Activated gamma-delta T cell treated with Interleukin-2 at 50 U/mL for 16 hours (primary cell): ENCODE measurements around the gene CNRIP1.

Experiments used
- DNase-seq: peaks from one replicate; pipeline ENCODE4 v3.0.0-alpha.2; 2020

Gene CNRIP1

GRCh38 chr2:68291314-68291713 is 28.4 kb downstream of the CNRIP1 start:
- no peak for DNase-seq

- DNase-seq: no peak
These were observed 28.8 kb downstream of the CNRIP1 start for GRCh38 chr2:68290901-68291300.

GRCh38 chr2:68287580-68288441 is 31.9 kb downstream of the CNRIP1 start:
- DNase-seq: no peak

- DNase-seq: no peak
These were observed 34.9 kb downstream of the CNRIP1 start for GRCh38 chr2:68284896-68285295.

- DNase-seq: no peak
These were observed 36.3 kb downstream of the CNRIP1 start for GRCh38 chr2:68283419-68283812.

- no peak for DNase-seq
These were observed 36.8 kb downstream of the CNRIP1 start for GRCh38 chr2:68282811-68283418.

- DNase-seq: no peak
These were observed 39.0 kb downstream of the CNRIP1 start for GRCh38 chr2:68280796-68281195.

- DNase-seq: no peak
These were observed 39.4 kb downstream of the CNRIP1 start for GRCh38 chr2:68280348-68280747.

GRCh38 chr2:68279691-68280090 is 40.1 kb downstream of the CNRIP1 start:
- no peak for DNase-seq

GRCh38 chr2:68278169-68278568 is 41.6 kb downstream of the CNRIP1 start:
- no peak for DNase-seq

GRCh38 chr2:68274022-68274421 is 45.7 kb downstream of the CNRIP1 start:
- no peak for DNase-seq

GRCh38 chr2:68272246-68272994 is 47.3 kb downstream of the CNRIP1 start:
- no peak for DNase-seq

- DNase-seq: no peak
These were observed 53.1 kb downstream of the CNRIP1 start for GRCh38 chr2:68266655-68267054.

GRCh38 chr2:68263632-68264031 is 56.1 kb downstream of the CNRIP1 start:
- DNase-seq: no peak

GRCh38 chr2:68258851-68259250 is 60.9 kb downstream of the CNRIP1 start:
- no peak for DNase-seq

GRCh38 chr2:68256093-68256450 is 63.7 kb downstream of the CNRIP1 start:
- DNase-seq: no peak

- DNase-seq: no peak
These were observed 66.3 kb downstream of the CNRIP1 start for GRCh38 chr2:68253219-68254068.

- DNase-seq: peak; percentile 96
These were observed 67.1 kb downstream of the CNRIP1 start, which contains the start of gene PPP3R1 for GRCh38 chr2:68252400-68253218. Gene PPP3R1, minus strand, starts transcription at chr2:68252532. Its CDS starts 405 bp downstream, at chr2:68252127.

- peak; percentile 41 for DNase-seq
These were observed 67.8 kb downstream of the CNRIP1 start for GRCh38 chr2:68251855-68252399.

- DNase-seq: peak; percentile 71
These were observed 68.4 kb downstream of the CNRIP1 start for GRCh38 chr2:68251187-68251854.

- no peak for DNase-seq
These were observed 69.0 kb downstream of the CNRIP1 start for GRCh38 chr2:68250652-68251186.
